NCI-H226 (cell line): ENCODE data around the gene MEI1.

Experiments
- DNase-seq: peaks from one replicate; pipeline ENCODE4 v3.0.0-alpha.2; 2015

The MEI1 gene

DNA sequence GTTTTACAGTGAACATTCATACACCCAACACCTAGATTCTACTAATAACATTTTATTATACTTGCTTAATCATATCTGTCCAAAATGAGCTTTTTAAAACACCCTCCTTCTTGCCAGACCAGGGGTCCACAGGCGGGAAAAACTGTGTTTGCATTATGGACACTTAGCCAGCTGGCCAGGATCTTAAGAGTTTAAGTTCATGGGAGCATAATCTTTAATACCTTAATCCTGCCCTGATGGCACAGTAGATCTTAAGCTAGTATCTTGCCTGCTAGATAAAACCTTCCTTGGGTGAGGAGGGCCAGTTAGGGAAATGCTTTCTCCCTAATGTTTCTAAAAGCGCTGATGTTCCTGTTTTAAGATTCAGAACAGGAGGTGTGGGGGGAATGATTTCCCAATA, 88.0 kb downstream of the MEI1 start:
- DNase-seq, result no peak

DNA sequence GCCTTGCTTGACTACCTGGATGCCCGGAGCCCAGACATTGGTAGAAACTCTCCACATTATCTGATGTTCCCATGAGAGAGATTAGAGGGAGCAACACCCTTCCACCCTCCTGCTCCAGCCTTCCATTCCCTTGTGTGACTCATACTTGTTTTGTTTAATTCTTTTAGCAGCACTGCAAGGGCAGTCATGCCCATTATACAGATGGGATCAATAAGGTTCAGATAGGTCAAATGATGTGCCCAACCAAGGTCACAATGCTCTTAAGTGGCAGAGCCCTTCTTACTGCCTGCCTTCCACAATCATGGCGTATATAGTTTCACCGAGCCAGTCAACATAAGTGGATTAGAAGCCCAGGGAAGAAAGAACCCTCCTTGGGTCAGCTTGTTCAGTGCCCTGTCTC, 94.6 kb downstream of the MEI1 start:
- no peak for DNase-seq

DNA sequence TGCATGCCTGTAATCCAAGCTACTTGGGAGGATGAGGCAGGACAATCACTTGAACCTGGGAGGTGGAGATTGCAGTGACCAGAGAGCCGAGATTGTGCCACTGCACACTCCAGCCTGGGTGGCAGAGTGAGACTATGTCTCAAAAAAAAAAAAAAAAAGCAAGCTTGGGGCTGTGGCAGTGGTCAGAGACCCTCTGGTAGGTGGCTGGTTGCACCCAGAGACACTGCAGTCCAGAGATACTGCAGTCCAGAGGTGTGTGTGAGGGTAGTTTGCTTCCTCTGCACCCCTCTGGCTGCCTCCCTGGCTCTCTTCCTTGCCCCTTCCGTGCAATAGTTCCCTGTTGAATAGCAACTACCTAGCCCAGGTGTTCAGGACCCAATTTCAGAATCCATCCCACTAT, 99.4 kb downstream of the MEI1 start:
- DNase-seq, result no peak

DNA sequence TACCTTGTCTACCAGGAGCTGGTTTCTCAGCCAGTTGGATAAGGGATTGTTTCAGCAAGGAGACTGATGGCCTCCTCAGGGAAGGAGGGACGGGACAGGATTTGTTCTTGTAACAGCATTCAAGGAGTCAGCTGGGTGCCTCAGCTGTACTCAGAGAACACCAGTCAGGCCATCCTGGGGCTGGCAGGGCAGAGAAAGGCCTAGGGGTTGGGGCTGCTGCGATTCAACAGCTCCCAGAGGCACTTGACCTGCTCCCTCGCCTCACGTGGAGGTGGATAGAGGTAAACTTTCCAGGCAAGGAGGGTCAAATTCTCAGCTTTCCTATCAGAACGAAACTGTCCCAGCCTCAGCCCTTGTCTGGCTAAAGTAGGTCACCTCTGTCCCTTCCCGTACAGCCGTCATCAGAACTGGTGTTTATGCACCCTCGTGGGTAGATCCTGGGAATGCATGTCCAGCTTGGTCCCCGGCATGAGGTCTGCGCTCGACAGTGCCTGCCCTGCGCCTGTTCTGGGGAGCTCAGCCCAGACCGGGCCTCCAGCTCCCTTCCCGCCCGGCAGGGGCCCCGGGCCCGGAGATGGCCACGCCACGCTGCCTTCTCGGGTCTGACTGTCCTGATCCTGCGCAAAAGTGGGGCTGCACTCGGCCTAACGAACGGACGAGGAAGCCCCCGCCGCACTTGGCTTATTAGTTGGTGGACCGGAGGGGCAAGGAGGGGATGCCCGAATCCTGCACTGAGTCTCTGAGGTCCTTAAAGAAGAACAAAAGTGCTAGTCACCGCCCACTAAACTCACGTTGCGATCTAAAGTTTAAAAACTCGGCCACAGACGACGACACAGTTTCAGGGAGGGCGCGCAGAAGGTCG, 100.4 kb downstream of the MEI1 start:
- no peak for DNase-seq

DNA sequence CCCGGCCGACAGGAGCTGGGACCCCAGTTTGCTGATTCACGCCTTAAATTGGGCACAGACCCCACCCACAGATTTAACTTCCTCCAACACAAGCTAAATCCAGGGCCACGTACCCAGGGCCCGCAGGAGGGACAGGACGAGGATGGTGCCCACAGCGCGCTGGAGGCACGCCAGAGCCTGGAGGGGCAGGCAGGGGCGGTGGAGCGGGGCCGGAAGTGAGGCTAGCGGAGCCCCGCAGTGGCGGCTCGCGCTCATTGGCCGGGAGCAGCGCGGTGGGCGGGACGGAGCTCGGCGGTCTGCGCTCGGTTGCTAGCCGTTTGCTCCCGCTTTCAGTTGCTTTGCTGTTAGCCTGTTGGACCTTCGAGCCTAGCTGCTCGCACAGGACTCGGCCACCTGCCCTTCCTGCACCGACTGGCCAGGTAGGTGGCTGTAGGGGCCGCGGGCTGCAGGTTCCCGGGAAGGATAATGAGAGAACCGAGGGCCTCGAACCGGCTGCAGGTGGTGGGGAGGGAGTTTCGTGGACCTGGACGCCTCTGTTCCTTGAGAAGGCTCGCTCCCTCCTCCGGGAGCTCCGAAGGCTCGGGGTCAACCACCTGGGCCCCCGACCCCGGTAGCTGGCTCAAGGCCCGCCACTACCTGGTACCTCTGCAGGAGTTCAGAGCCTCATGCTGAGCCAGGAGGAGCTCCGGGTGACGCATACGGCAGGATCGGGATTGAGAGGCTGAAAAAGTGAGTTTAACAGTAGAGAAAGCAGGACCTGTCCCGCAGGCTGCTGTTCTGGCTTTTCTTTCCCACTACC, 101.2 kb downstream of the MEI1 start, which contains the start of gene CCDC134:
Gene CCDC134 (plus strand): TSS at position 332 of the 799 bp plus-strand sequence. CDS start 8,212 bp downstream, outside the sequence.
- DNase-seq, result peak; percentile 52

DNA sequence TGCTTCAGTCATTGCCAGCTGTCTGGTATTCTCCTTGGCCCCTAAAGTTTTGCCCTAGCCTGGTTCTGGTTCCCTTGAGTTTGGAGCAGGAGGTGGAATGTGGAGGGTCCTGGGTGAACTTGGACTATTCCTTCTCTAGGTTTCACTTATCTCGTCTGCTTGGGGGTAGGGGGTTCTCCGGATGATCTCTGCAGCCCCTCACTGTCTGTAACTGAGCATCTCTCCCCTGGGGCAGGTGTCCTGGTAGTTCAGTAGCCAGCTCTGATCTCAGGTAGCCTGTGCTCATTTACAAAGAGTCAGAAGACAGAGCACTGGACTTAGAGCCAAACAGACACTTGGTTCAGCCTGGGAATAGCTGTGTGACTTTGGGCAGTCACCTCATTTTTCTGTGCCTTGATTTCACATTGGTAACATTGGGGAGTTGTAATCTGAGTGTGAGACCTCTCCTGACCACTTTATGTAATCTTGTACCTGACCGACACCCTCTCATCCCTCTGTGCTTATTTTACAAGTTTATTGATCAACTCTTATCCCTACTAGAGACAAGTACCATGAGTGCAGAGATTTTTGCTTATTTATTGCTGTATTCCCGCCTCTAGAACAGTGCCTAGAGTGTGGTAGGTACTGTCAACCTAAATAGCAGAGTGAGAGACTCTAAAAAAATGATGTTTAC, 102.0 kb downstream of the MEI1 start:
- DNase-seq, result no peak

DNA sequence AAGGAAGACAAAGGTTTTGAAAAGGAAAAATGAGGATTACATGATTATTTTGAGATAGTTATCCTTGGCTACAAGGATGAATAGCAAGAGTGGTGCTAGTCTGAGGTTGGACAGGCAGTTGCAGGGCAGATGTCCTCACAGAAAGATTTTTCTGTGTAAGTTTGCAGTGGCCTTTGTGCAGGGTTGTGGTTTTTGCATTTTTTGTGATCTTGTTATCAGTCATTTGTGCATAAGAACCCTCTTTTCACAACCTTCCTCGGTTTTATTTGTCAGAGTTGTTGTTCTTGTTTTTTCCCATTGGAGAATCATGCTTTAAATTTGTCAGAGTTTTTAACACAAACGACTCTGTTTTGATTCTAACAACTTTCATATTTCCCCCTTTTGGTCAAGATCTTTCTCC, 102.6 kb downstream of the MEI1 start:
- DNase-seq, result no peak

DNA sequence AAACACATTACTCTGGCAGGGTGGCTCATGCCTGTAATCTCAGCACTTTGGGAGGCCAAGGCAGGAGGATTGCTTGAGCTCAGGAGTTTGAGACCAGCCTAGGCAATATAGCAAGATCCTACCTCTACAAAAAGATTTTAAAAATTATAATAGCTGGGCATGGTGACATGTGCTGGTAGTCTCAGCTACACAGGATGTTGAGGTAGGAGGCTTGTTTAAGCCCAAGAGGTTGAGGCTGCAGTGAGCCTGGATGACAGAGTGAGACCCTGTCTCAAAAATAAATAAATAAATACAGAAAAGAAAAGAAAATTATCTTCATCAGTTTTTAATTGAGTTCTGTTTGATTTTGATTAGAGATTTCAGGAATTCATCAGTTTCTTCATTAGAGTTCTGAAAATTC, 106.3 kb downstream of the MEI1 start:
- DNase-seq, result no peak

DNA sequence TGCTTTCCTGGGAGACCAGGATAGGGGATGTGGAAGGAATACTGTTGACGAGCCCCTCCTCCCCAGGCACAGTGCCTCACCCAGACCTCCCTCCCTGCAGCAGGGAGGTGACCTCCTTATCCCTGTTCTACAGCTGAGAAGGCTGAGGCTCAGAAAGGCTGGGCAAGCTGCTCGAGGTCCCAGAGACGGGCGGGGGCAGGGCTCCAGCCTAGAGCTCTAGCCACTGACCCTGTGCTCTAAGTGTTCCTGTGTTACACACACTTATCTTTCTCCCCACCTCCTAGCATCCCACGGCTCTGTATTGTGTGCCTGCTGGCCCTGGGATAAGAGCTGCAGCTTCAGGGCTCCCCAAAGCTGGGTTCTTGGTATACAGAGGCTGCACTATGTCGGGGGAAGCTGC, 109.1 kb downstream of the MEI1 start:
- no peak for DNase-seq

DNA sequence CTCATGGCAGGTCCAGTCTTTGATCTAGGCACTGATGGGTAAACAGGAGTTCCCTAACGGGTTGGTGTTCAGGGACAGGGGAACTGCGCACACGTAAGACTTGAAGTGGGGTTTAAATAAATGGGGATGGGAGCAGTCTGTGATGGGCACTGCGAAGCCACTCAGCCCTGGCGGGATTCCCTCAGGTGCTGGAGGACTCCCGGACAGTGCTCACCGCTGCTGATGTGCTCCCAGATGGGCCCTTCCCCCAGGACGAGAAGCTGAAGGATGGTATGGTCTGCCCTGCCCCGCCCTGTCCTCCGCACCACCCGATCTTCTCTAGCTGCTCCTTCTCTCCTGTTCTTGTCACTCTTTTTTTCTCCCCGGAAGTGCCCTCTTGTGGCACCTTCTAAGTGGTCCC, 110.7 kb downstream of the MEI1 start:
- DNase-seq, result no peak

DNA sequence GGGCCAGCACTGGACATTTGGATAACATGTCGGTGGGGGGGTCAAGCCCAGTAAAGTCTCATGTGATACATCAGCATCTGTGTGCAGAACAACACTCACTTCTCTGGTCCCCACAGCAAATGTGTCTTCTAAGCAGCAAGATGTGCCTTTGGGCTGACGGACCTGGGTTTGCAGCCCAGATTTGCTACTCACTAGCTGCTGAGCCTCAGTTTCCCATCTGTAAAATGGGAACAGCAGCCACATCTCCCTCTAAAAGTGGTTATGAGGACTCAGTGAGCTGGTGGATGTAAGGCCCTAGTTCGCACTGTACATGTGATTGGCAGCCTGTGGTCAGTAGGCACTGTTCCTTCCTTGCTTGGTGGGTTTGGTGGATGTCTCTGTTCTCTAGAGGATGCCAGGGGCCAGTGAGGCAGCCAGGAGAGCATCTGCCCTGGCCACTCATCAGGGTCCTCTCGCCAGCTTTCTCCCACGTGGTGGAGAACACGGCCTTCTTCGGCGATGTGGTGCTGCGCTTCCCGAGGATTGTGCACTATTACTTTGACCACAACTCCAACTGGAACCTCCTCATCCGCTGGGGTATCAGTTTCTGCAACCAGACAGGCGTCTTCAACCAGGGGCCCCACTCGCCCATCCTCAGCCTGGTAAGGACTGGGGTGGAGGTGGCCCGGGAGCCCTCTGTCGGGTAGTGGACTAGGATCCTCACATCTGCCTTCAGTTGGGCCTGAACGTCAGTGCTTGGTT, 113.7 kb downstream of the MEI1 start:
- no peak for DNase-seq

DNA sequence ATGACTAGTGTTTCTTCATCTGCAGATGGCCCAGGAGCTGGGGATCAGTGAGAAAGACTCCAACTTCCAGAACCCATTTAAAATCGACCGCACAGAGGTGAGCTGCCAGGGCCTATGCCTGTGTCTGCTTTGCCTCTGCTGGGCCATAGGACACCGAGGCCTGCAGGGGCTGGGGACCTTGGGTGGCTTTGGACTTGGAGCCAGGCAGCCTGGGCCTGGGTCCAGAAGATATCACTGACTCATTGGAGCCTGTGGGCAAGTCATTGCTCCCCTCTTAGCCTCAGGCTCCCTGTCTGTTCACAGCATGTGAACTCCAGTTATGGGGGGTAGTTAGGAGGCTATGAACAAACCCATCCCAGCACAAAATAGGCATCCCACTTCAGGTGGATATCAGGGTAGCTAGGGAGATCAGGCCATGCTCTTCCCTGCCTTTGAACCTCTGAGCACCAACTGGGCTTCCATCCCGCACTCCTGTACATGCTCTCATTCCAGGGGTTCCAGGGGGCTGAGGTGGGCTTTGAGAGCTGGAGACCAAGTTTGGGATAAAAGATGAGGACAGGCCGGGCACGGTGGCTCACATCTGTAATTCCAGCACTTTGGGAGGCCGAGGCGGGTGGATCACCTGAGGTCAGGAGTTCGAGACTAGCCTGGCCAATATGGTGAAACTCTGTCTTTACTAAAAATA, 114.6 kb downstream of the MEI1 start:
- DNase-seq, result no peak

DNA sequence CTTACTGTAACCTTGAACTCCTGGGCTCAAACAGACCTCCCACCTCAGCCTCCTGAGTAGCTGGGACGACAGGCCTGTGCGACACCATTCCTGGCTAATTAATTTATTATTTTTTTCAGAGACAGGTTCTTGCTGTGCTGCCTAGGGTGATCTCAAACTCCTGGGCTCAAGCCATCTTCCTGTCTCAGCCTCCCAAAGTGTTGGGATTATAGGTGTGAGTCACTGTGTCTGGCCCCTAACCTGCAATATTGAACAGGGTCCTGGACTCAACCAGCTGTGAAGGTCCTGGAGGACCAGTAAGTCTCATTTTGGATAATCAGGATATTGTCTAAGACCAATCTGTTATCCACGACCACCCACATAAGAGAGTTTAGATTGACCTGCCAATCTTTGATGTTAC, 116.4 kb downstream of the MEI1 start:
- no peak for DNase-seq

DNA sequence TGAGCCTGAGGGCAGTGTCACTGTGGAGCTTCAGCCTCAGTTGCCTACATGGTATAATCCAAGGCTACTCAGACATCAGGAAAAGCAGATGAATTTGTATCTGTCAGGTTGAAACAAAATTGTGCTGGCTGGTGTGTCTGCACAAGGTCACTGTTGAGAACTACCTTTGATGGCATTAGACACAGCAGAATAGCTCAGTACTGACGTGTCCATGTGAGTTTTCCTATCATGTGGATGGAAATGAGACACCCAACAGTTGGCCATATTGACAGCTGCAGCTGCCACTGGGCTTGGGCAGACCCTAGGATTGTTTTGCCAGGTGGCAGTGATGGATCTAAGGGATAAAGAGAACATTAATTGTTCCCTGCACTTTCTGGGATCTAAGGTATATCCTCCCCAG, 116.9 kb downstream of the MEI1 start:
- no peak for DNase-seq

DNA sequence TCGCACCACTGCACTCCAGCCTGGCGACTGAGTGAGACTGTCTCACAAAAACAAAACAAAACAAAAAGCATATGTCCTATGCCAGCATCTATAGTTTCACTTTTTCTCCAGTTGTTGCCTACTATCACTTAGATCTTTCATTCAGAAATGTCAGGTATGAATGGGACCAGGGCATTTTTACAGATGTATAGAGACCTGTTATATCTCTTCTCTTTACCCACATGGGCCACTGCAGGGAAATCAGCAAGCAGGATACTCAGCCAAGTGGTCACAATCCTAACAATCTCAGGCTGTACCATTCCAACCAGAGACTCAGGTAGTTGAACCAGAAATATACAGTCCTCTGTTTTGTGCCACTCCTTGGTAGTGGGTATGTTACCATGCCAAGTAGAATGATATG, 117.6 kb downstream of the MEI1 start:
- no peak for DNase-seq

DNA sequence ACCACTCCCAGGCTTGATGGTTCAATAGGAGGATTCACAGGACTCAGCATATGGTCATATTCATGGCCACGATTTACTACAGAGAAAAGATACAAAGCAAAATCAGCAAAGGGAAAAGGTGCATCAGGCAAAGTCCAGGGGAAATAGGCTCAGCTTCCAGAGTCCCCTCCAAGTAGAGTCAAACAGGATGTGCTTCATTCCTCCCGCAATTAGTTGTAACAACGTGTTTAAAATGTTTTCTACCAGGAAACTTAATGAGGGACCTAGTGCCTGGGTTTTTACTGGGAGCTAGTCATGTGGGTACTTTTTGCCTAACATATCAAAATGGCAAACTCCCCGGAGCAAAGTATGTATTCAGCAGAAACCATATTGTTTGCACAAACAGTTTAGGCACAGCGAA, 118.7 kb downstream of the MEI1 start:
- no peak for DNase-seq

DNA sequence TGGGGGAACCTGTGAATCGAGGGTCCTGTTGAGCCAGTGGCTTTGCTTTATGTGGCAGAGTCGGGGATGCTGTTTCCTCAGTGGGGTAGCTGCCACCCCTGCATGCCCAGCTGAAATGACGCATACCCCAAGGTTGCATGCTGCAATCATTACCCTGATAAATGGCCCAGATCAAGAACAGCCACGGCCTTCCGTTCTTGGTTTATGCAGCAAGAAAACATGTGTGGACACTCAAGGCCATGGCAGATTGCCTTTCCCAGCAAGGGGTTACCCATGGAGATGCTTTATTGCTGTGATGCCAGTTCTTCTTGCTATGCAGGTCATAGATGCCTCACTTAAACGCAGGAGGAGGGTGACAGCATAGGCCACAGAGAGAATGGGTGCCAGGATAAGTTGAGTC, 119.3 kb downstream of the MEI1 start:
- no peak for DNase-seq

DNA sequence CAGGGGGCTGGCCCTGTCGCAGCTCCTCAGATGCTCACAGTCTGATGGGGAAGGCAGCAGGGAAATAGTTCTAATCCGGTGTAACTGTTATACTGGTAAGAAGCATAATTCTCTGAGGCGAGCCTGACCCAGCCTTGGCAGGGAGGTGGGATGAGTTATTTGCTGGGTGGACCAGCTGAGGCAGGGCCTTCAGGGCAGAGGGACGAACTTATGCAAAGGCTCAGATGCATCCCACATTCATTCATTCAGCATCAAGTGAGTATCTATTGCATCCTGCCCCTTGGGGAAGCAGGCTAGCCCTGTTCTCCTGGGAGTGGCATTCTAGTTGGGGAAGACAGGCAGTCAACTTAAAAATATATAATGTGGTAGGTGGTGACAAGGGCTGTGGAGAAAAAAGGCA, 120.0 kb downstream of the MEI1 start:
- no peak for DNase-seq

DNA sequence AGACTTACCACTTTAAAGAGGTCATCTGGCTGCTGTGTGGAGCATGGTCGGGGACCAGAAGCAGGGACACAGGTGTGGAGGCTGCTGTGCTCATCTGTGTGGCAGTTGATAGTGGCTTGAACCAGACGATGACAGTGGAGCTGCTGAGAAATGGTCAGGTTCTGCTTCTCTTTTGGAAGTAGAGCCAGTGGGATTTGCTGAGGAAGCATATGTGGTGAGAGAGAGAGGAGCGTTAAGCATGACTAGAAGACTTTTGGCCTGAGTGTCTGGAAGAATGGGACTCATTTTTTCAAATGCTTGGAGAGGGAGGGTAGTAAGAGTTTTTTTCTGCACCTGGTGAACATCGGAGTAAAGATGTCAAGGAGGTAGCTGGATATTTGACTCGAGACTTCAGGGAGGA, 121.1 kb downstream of the MEI1 start:
- DNase-seq, result no peak

DNA sequence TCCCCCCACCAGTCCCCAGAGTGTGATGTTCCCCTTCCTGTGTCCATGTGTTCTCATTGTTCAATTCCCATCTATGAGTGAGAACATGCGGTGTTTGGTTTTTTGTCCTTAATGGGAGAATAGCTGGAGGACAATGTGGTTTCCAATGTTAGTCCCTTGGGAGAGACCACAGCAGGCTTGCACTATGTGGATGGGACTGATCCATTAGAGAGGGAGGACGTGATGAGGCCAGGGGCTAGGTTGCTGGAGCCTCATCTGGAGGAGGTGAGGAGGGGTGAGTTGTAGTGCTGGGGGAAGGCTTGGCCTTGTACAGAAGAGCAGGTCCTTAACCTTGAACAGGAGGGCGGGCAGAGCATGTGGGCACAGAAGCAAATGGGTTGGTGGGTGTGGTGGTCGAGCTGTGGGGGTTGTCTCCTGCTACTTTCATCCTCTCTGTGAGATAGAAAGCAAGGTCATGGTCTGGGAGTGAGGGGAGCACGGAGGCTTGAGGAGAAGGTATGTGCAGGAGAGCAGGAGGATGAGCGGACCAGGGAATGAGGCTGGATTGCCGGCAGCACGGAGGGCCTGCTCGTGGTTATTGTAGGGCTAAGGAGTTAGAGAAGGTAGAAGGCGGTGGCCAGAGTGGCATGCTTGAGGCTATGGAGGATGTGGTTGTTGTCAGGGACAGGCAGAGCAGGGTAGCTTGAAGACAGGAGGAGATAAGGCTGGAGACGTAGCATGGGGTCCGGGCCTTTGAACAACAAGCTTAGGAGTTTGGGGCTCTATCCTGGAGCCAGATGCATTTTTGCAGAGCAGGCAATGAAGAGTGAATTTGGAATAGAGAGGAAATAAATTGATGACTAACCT, 122.4 kb downstream of the MEI1 start:
- no peak for DNase-seq

DNA sequence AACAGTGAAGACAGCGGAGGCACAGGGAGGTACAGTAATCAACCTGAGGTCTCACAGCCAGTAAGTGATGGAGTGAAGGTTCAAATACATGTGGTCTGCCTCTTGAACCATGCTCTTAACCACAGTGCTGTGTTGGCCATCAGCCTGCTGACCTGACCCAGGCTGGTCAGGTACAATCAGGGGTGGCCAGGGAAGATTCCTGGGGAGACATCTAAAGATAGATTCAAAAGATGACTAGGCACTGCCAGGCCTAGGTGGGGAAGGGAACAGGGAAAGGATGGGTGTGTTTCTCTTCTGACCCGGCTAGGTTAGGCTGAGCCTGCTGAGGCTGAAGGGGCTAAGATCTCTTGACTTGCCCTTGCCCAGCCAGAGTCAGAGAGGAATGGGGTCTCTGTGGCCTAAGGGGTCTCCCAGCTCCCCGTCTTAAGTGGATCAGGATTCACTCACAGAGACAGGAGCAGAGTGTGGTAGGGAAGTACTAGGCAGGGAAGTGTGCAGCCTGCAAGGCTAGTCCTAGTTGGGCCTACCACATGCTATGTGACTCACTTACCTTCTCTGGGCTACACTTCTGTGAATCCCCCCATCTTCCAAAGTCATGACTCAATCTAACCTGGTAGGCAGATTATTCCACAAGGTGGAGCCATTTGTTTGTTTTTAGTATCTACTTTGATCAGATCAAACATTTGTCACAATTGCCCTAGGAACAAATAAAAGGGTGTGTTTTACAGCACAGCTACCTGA, 123.2 kb downstream of the MEI1 start:
- no peak for DNase-seq
